GM21717 (cell line): ENCODE results near the gene BEGAIN.

Source experiments
- ATAC-seq: cut with Tn5 transposase; IDR thresholded peaks from one replicate; pipeline ENCODE4 v1.9.1; 2021; ENCODE audit warnings: mild to moderate bottlenecking, moderate library complexity; ENCODE audit not compliant: unreplicated experiment

BEGAIN gene

GRCh38 chr14:100584056-100585031 is 2.9 kb downstream of the BEGAIN start:
- no peak for ATAC-seq

GRCh38 chr14:100583245-100583644 is 4.0 kb downstream of the BEGAIN start:
- ATAC-seq: no peak

- ATAC-seq: no peak
These were observed 4.6 kb downstream of the BEGAIN start for GRCh38 chr14:100582496-100583165.

GRCh38 chr14:100581228-100582145 is 5.7 kb downstream of the BEGAIN start:
- ATAC-seq: no peak

GRCh38 chr14:100580316-100581227 is 6.6 kb downstream of the BEGAIN start:
- ATAC-seq: no peak

GRCh38 chr14:100578552-100578951 is 8.7 kb downstream of the BEGAIN start:
- ATAC-seq: no peak

GRCh38 chr14:100577986-100578431 is 9.2 kb downstream of the BEGAIN start:
- no peak for ATAC-seq

- no peak for ATAC-seq
These were observed 9.8 kb downstream of the BEGAIN start for GRCh38 chr14:100577321-100577985.

- ATAC-seq: no peak
These were observed 10.8 kb downstream of the BEGAIN start for GRCh38 chr14:100576091-100577085.

- ATAC-seq: no peak
These were observed 11.8 kb downstream of the BEGAIN start for GRCh38 chr14:100575266-100575995.

- no peak for ATAC-seq
These were observed 12.6 kb downstream of the BEGAIN start for GRCh38 chr14:100574642-100575031.

- no peak for ATAC-seq
These were observed 13.2 kb downstream of the BEGAIN start for GRCh38 chr14:100573757-100574641.

- ATAC-seq: no peak
These were observed 14.0 kb downstream of the BEGAIN start for GRCh38 chr14:100573002-100573756.

GRCh38 chr14:100572543-100572942 is 14.7 kb downstream of the BEGAIN start:
- ATAC-seq: no peak

- no peak for ATAC-seq
These were observed 15.4 kb downstream of the BEGAIN start for GRCh38 chr14:100571837-100572236.
